ENCODE results near the gene AFG3L2.
A peak's percentile ranks its signal among the peaks of the same experiment; 100 is the strongest.
"Not testable (repeated sequence)": the region's sequence is repeated elsewhere in the genome, so short reads cannot be mapped to it uniquely, and the experiment has no call there.

Gene AFG3L2

GRCh38 chr18:12376754-12377555 is at the start of gene AFG3L2:
TSS of gene AFG3L2 (minus strand) at chr18:12377227. CDS start at chr18:12377082, 145 bp downstream.
- DNase-seq (ENCODE audit: low read depth in 2 of 3, low spot score in 2 of 3) = peak; percentile 100

DNA sequence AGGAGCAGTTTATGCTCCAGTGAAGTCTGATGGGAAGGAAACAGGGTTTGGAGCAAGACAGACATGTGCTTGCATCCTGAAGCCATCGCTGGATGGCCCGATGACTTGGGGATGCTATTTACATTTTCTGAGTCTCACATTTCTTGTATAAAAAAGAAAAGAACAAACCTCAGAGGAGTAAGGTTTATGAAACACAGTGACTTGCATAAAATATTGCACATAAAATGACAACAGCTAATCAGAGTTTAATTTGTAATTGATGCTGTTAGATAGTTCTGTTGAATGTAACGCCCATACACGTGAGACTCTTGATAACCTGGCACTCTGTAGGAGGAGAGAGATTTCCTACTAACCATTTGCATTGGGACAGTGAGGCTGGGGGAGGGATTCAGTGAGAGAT is 47.2 kb upstream of the AFG3L2 start:
- DNase-seq (ENCODE audit: low read depth in 2 of 3, low spot score in 2 of 3) = no peak

GRCh38 chr18:12423820-12424219 is 46.8 kb upstream of the AFG3L2 start:
- DNase-seq (ENCODE audit: low read depth in 2 of 3, low spot score in 2 of 3) = no peak

- no peak for DNase-seq (ENCODE audit: low read depth in 2 of 3, low spot score in 2 of 3)
These were observed 46.4 kb upstream of the AFG3L2 start for GRCh38 chr18:12423393-12423792.

- DNase-seq (ENCODE audit: low read depth in 2 of 3, low spot score in 2 of 3) = no peak
These were observed 45.9 kb upstream of the AFG3L2 start for GRCh38 chr18:12422936-12423335.

DNA sequence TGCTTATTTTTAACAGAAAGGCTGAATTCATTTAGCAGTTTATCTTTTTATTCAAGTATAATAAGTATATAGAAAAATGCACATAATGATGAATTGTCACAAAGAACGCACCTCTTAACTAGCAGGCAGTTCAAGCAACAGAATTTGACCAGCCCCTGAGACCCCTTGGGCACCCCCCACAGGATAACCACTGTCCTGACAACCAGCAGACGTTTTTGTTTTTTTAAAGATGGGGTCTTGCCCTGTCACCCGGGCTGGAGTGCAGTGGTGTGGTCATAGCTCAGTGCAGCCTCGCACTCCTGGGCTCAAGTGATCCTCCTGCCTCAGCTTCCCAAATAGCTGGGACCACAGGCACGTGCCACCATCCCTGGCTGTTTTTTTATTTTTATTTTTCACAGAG is 44.7 kb upstream of the AFG3L2 start:
- DNase-seq (ENCODE audit: low read depth in 2 of 3, low spot score in 2 of 3) = no peak

- DNase-seq (ENCODE audit: low read depth in 2 of 3, low spot score in 2 of 3) = peak in 1 of 3 experiments; percentile 5
These were observed 43.9 kb upstream of the AFG3L2 start for GRCh38 chr18:12420821-12421421.

DNA sequence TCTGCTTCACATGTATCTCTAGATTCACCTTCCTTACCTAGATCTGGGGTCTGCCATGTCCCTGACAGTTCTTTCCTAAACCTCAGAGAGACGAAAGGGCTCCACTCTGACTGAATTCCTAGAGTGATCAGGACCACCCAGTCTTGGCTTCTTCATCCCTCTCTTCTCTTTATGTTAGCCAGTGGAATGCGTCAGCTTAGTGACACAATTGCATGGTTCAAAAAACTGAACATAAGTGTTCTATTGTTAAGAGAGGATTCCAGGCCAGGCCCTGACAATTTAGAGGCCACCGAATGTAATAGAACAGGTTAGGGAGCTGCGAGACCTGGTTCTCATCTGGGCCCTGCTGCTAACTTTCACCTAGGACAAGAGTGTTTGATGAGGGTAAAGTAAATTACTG is 40.7 kb upstream of the AFG3L2 start:
- DNase-seq (ENCODE audit: low read depth in 2 of 3, low spot score in 2 of 3) = no peak

GRCh38 chr18:12416098-12416729 is 39.2 kb upstream of the AFG3L2 start:
- no peak for DNase-seq (ENCODE audit: low read depth in 2 of 3, low spot score in 2 of 3)

DNA sequence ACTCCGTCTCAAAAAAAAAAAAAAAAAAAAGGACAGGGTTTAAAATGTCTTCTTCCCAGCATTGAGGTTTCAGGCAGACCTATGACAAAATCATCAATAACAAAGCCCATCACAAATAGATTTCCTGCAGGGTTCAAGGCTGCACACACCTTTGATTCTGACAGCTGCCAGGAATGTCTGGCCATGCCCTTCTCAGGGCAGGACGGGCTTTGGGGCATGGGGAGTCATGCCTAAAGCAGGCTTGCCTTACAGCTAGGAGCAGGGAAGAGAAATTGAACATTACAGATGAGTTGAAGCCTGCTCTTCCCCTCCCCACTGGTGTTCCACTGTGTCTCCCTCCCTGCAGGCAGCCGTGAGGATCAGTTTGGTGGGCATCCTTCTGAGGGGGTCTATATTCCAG is 34.4 kb upstream of the AFG3L2 start:
- no peak for DNase-seq (ENCODE audit: low read depth in 2 of 3, low spot score in 2 of 3)

DNA sequence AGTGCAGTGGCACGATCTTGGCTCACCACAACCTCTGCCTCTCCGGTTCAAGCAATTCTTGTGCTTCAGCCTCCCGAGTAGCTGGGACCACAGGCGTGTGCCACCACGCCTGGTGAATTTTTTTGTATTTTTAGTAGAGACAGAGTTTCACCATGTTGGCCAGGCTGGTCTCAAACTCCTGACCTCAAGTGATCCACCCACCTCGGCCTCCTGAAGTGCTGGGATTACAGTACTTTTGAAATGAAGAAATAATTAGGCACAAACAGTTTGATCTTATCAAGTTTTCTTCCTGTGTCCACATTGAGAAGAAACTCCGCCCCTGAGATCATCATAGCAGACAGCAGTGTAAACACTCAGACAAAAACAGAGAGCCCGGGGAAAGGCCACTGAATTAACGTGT is 33.7 kb upstream of the AFG3L2 start:
- not testable (repeated sequence) for DNase-seq (ENCODE audit: low read depth in 2 of 3, low spot score in 2 of 3)

DNA sequence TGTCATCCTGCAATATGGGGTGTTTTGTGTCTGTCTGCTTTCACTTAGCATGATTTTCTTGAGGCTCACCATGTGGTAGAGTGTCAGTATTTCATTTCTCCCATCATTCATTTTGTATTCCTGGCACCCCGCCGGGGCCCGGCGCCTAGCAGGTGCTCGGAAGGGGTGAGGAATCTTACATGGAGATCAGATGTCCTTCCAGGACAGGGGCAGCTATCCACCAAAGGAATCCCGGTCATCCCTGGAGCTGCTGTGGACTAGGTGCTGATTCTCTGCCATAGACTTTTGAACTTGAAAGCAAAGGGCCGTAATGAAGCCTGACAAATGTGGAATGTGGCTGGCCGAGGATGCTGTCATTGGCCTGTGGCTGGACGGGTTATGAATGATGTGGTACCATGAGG is 33.1 kb upstream of the AFG3L2 start:
- no peak for DNase-seq (ENCODE audit: low read depth in 2 of 3, low spot score in 2 of 3)

- no peak for DNase-seq (ENCODE audit: low read depth in 2 of 3, low spot score in 2 of 3)
These were observed 32.4 kb upstream of the AFG3L2 start for GRCh38 chr18:12409469-12409868.

DNA sequence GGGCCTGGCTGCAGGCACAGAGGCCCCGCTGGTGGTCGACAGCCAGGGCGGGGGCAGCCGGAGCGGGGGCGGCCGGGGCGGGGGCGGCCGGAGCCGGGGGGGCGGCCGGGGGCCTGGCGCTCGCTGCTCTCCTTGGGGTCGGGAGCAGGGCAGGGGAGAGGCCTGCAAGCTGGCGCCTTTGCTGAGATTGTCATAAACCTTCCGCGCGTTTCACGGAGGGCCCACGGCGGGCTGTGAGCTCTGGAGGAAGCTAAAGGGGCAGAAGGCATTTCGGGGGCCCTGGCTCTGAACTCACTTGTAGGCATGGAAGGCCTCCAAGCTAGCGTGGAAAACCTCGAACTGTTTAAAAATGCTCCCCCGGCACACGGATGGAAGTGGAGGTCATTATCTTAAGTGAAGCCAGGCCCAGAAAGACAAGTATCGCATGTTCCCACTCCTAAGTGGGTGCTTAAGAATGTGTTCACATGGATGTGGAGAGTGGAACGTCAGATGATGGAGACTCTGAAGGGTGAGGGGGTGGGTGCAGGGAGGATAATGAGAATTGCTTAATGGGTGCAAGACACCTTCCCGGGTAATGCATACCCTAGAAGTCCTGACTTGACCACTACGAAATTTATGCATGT is 31.3 kb upstream of the AFG3L2 start:
- no peak for DNase-seq (ENCODE audit: low read depth in 2 of 3, low spot score in 2 of 3)

- DNase-seq (ENCODE audit: low read depth in 2 of 3, low spot score in 2 of 3) = no peak
These were observed 29.5 kb upstream of the AFG3L2 start for GRCh38 chr18:12406371-12407111.

- DNase-seq (ENCODE audit: low read depth in 2 of 3, low spot score in 2 of 3) = no peak
These were observed 28.0 kb upstream of the AFG3L2 start for GRCh38 chr18:12405066-12405465.

DNA sequence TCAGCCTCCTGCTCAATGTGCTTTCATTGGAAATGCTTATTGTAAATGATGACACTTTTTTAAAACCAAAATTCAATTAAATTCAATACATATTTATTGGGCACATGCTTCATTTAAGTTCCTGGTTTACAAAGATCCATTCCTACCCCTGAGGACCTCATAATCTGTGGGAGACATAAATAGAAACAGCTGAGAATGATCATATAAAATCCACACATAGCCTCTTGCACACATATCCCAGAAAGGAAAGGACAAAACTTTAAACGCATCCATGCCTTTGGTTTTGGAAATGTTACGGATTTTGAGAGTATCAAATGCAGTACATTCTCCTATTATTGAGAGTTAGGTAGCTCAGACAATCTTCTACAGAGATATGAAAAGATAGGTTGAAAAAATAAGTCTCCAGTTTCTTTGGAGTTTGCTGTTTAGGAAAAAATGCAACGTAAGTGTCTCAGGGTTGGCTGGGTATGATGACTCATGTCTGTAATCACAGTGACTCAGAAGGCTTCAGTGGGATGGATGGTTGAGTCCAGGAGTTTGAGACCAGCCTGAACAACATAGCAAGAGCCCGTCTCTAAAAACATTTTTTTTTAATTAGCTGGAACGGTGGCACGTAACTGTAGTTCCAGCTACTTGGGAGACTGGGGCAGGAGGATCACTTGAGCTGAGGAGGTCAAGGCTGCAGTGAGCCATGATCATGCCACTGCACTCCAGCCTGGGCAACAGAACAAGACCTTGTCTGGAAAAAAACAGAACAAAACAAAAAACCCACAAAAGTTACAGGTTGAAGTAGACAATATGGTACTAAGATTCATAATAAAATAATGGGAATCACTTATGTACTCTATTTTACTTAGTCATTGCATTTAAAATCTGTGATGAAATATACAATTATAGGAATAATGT is 26.8 kb upstream of the AFG3L2 start:
- DNase-seq (ENCODE audit: low read depth in 2 of 3, low spot score in 2 of 3) = no peak

DNA sequence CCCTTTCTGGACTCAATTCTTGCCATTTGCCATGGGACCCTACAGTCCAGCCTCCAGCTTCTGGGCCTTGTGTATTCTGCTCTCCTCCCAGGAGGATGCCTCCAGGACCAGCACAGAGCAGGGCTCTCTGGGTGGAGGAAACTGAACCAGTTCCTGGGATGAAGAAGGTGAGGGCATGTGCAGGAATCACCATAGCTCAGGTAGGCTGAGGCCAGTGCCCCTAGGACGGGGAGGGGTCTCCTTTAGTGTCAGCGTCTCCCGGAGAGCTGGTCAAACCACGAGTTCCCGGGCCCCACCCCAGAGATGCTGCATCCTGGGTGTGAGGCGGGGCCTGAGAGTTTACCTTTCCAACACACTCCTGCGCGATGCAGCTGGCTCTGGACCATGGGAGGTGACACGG is 24.9 kb upstream of the AFG3L2 start:
- DNase-seq (ENCODE audit: low read depth in 2 of 3, low spot score in 2 of 3) = no peak

DNA sequence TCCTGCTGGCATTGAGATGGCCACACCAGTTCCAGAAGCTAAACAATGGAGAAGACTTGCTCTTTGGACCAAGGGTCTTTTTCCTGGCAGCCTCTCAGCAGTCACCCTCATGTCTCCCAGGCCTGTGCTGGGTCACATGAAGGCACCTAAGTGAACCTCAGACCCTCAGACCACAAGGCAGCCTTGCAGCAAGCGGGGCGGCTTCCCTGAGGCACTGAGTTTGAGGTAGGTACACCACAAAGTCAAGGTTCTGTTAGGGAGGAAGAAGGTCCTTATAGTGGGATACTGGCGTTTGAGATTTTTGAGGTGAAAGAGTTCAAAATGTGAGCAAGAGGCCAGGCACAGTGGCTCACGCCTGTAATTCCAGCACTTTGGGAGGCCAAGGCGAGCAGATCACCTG is 22.2 kb upstream of the AFG3L2 start:
- DNase-seq (ENCODE audit: low read depth in 2 of 3, low spot score in 2 of 3) = no peak

DNA sequence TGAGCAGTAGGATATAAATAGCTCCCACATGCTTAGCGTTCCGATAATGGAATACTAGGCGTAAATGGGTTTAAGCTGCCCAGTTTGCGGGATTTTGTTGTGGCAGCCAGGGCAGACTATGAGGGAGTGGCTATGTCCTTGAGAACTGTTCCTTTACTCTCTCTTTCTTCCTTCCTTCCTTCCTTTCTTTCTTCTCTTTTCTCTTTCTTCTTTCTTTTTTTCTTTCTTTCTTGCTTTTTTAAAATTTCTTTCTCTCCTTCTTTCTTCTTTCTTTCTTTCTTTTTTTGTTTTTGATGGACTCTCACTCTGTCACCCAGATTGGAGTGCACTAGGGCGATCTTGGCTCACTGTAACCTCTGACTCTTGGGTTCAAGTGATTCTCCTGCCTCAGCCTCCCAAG is 21.6 kb upstream of the AFG3L2 start:
- no peak for DNase-seq (ENCODE audit: low read depth in 2 of 3, low spot score in 2 of 3)

Data from activated CD8-positive, alpha-beta memory T cell treated with anti-CD3 and anti-CD28 coated beads for 48 hours (primary cell).